Panc1 (cell line): ENCODE measurements around the gene SLC4A5. TPM values are rescaled to one million over a fixed set of nuclear protein-coding genes. Genes with fewer than 3 reads are reported as not detected.

ENCODE experiments used
- ATAC-seq: fragments of 200-7000 bp; cut with Tn5 transposase; 2 replicates; pipeline ENCODE4 v1.9.1; 2020; ENCODE audit warnings: mild to moderate bottlenecking, moderate library complexity
- BruUV-seq: library from RNA; stranded (reverse); fragments of 400-500 nt; replicated peaks from 2 replicates; lab custom pipeline; 2021; lab: Mats Ljungman, UMichigan
- CTCF ChIA-PET: fragments of 300-600 bp; sonication (Branson Sonifier 250); formaldehyde crosslinking; loops from one replicate; lab custom pipeline; 2022; ENCODE audit warnings: antibody characterized with exemption; lab: Charles Lee
- POLR2A ChIA-PET: fragments of 300-600 bp; sonication (Branson Sonifier 250); formaldehyde crosslinking; loops from one replicate; lab custom pipeline; 2022; ENCODE audit warnings: antibody characterized with exemption; lab: Charles Lee
- DNase-seq: peaks from one replicate; pipeline ENCODE4 v3.0.0-alpha.2; 2010; ENCODE audit warnings: low read depth, low spot score
- H3K27ac ChIP-seq: 2 replicates; pipeline ENCODE4 v1.5.1; 2011; ENCODE audit warnings: mild to moderate bottlenecking, low read length, inconsistent platforms
- H3K27me3 ChIP-seq: fragments of 200-500 bp; sonication (Bioruptor generic); 2 replicates; pipeline ENCODE4 v1.6.0; 2014; ENCODE audit warnings: low read length, inconsistent platforms; ENCODE audit not compliant: control insufficient read depth, insufficient read depth
- H3K36me3 ChIP-seq: fragments of 200-500 bp; sonication (Bioruptor generic); 2 replicates; pipeline ENCODE4 v1.5.1; 2014; ENCODE audit warnings: inconsistent platforms, mild to moderate bottlenecking, low read length, moderate library complexity; ENCODE audit not compliant: control insufficient read depth, insufficient read depth
- H3K4me1 ChIP-seq: 2 replicates; pipeline ENCODE4 v1.5.1; 2011; ENCODE audit warnings: inconsistent platforms, mild to moderate bottlenecking, low read length, moderate library complexity; ENCODE audit not compliant: control insufficient read depth, insufficient read depth
- H3K4me3 ChIP-seq, 2 experiments: 2 replicates each; pipeline ENCODE4 v1.5.1; 2011 to 2012; ENCODE audit warnings: low read depth in 2 of 2, low read length in 2 of 2, mild to moderate bottlenecking in 2 of 2, inconsistent platforms in 1 of 2, moderate library complexity in 1 of 2
- H3K9me3 ChIP-seq: fragments of 200-500 bp; sonication (Bioruptor generic); 2 replicates; pipeline ENCODE4 v1.5.1; 2014; ENCODE audit warnings: low read depth, mild to moderate bottlenecking, inconsistent platforms, low read length, moderate library complexity; ENCODE audit not compliant: control insufficient read depth, insufficient read depth
- CTCF ChIP-seq: fragments of 450-650 bp; IDR thresholded peaks from 2 replicates; pipeline ENCODE4 v1.5.1; 2017; ENCODE audit warnings: mild to moderate bottlenecking
- POLR2AphosphoS5 ChIP-seq: IDR thresholded peaks from 2 replicates; pipeline ENCODE4 v1.6.1; 2012; ENCODE audit warnings: mild to moderate bottlenecking, low read depth, low read length, moderate library complexity
- SIN3A ChIP-seq: IDR thresholded peaks from 2 replicates; pipeline ENCODE4 v1.6.1; 2012; ENCODE audit warnings: low read depth, mild to moderate bottlenecking, low read length, moderate library complexity, borderline replicate concordance; ENCODE audit not compliant: insufficient read depth
- TCF7L2 ChIP-seq: IDR thresholded peaks from 2 replicates; pipeline ENCODE4 v1.6.1; 2011; ENCODE audit warnings: mild to moderate bottlenecking, low read depth, low read length, inconsistent platforms
- in situ Hi-C: cut with HindIII; loops from 2 replicates; pipeline ENCODE4 v1.10.0; 2016; ENCODE audit warnings: low sequenced_read_pairs, low pct_unique_long_range_greater_than_20kb
- intact Hi-C: fragments of 100-400 bp; cut with micrococcal nuclease; formaldehyde crosslinking; loops from one replicate; pipeline ENCODE4 v1.10.0; 2022; ENCODE audit not compliant: unreplicated experiment
- total RNA-seq: library from RNA; stranded (reverse); gene quantifications from one replicate; pipeline ENCODE4 v1.2.1, GENCODE V29; 2021; ENCODE audit not compliant: unreplicated experiment
- TF ChIP-seq, protein P1 (sequence below), 2 experiments: IDR thresholded peaks; 2 replicates each; pipeline ENCODE4 v1.6.1; 2011 to 2012; ENCODE audit warnings: low read depth in 2 of 2, control low read depth in 1 of 2, low read length in 1 of 2, mild to moderate bottlenecking in 1 of 2, moderate library complexity in 1 of 2; ENCODE audit not compliant: insufficient read depth in 1 of 2

The SLC4A5 gene
- total RNA-seq, 1 experiment from 2014 or later, result 1.2 TPM

- no peak overlapping the region for H3K4me3 ChIP-seq
- H3K27me3 ChIP-seq, result no peaks in the 10 kb centered on the region
- in situ Hi-C loops (no loop called here), intact Hi-C loops (loop anchor here (5.0 kb wide), 2 partner anchors 78 to 138 kb away; no protein-coding TSS in a partner anchor)
- ChIA-PET CTCF (no interaction called here), POLR2A (no interaction called here)
- H3K9me3 ChIP-seq, result no peaks in the 10 kb centered on the region
- ATAC-seq, result peak; percentile 24; the same call in 1 of the 2 replicates
- H3K27ac ChIP-seq, result no peak overlapping the region
- no TSS peak for BruUV-seq
- H3K4me1 ChIP-seq, result no peaks in the 10 kb centered on the region
- DNase-seq, result no peak
- no peak for TF ChIP-seq TCF7L2
- TF ChIP-seq CTCF, result no peak
- no peak for TF ChIP-seq SIN3A
- no peak for TF ChIP-seq POLR2AphosphoS5
- no peaks in the 10 kb centered on the region for H3K36me3 ChIP-seq
These were observed 89.3 kb downstream of the SLC4A5 start for GRCh38 chr2:74253971-74254310.

DNA sequence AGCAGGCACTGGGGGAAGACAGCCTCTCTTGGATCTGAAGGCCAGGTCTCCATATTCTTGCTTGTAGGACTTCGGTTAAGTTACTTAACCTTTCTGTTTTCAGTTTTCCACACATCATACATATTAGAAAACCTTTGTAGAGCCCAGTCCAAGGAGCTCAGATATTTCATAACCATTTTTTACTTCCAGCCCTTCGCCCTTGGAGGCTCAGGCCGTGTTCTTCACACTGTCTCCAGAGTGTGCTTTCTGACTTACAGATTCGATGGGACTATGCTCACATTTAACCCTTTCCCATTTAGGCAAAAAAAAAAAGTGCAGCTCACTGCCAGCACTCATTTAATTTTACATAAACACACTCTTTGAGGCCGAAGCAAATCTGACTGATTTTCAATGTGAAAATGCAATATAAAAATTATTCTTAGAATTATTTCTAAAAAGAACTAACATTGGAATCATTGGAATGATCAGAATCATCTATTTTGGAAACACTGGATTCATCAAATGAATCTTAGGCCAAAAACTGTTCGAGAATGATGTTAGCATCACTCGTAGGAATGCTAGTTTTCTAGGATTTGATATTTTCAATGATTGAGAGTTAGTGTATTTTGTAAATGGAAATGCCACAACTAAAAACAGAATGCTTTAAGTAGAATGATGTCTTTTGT, 89.8 kb downstream of the SLC4A5 start:
- H3K27me3 ChIP-seq, result no peaks in the 10 kb centered on the region
- H3K4me3 ChIP-seq, result no peak overlapping the region
- DNase-seq (no peak), ATAC-seq (no peak)
- BruUV-seq, result no TSS peak
- POLR2A ChIA-PET, result no interaction called here
- no peak for TF ChIP-seq SIN3A
- no peak for TF ChIP-seq CTCF
- no peak for TF ChIP-seq TCF7L2
- TF ChIP-seq, protein P1, sequence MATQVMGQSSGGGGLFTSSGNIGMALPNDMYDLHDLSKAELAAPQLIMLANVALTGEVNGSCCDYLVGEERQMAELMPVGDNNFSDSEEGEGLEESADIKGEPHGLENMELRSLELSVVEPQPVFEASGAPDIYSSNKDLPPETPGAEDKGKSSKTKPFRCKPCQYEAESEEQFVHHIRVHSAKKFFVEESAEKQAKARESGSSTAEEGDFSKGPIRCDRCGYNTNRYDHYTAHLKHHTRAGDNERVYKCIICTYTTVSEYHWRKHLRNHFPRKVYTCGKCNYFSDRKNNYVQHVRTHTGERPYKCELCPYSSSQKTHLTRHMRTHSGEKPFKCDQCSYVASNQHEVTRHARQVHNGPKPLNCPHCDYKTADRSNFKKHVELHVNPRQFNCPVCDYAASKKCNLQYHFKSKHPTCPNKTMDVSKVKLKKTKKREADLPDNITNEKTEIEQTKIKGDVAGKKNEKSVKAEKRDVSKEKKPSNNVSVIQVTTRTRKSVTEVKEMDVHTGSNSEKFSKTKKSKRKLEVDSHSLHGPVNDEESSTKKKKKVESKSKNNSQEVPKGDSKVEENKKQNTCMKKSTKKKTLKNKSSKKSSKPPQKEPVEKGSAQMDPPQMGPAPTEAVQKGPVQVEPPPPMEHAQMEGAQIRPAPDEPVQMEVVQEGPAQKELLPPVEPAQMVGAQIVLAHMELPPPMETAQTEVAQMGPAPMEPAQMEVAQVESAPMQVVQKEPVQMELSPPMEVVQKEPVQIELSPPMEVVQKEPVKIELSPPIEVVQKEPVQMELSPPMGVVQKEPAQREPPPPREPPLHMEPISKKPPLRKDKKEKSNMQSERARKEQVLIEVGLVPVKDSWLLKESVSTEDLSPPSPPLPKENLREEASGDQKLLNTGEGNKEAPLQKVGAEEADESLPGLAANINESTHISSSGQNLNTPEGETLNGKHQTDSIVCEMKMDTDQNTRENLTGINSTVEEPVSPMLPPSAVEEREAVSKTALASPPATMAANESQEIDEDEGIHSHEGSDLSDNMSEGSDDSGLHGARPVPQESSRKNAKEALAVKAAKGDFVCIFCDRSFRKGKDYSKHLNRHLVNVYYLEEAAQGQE (IDR thresholded peaks at IDR 0.05; ENCODE audit: insufficient read depth in 1 of 2, low read depth in 2 of 2, low read length in 1 of 2), result no peak
- no peak for TF ChIP-seq POLR2AphosphoS5
- no peaks in the 10 kb centered on the region for H3K9me3 ChIP-seq
- in situ Hi-C loops, result no loop called here
- CTCF ChIA-PET, result interaction anchor here (0.6 kb wide), 1 partner anchor 26 kb away, joined by 5 read pairs; no protein-coding TSS in a partner anchor
- no peak overlapping the region for H3K27ac ChIP-seq
- no peaks in the 10 kb centered on the region for H3K36me3 ChIP-seq
- intact Hi-C loops, result loop anchor here (5.0 kb wide), 2 partner anchors 79 to 139 kb away; no protein-coding TSS in a partner anchor
- no peaks in the 10 kb centered on the region for H3K4me1 ChIP-seq
